CD8-positive, alpha-beta memory T cell (primary cell): ENCODE data around the gene OR7A5. TPM values are rescaled to one million over a fixed set of nuclear protein-coding genes. Genes with fewer than 3 reads are reported as not detected.

Source experiments
- CTCF ChIA-PET: fragments of 350-600 bp; sonication (Branson Sonifier 250); formaldehyde crosslinking; loops from one replicate; lab custom pipeline; 2021; ENCODE audit warnings: antibody characterized with exemption; lab: Charles Lee
- POLR2A ChIA-PET: fragments of 350-600 bp; sonication (Branson Sonifier 250); formaldehyde crosslinking; loops from one replicate; lab custom pipeline; 2021; ENCODE audit warnings: antibody characterized with exemption; lab: Charles Lee
- DNase-seq, 5 donors: peaks; one replicate each; pipeline versions ENCODE4 v3.0.0 to v3.0.0-alpha.2; 2020 to 2022; ENCODE audit warnings: mixed read lengths in 1 of 5
- H3K27ac ChIP-seq: one replicate; pipeline ENCODE4 v1.7.0; 2013; ENCODE audit warnings: low read depth, mild to moderate bottlenecking, low read length, moderate library complexity
- H3K27me3 ChIP-seq: 2 replicates; pipeline ENCODE4 v1.7.0; 2013; ENCODE audit warnings: low read length, mild to moderate bottlenecking; ENCODE audit not compliant: insufficient read depth, poor library complexity, severe bottlenecking
- H3K36me3 ChIP-seq: 2 replicates; pipeline ENCODE4 v1.7.0; 2013; ENCODE audit warnings: mild to moderate bottlenecking, low read length, moderate library complexity; ENCODE audit not compliant: insufficient read depth
- H3K4me1 ChIP-seq: 2 replicates; pipeline ENCODE4 v1.7.0; 2013; ENCODE audit warnings: mild to moderate bottlenecking, low read length, moderate library complexity; ENCODE audit not compliant: insufficient read depth
- H3K4me3 ChIP-seq: 2 replicates; pipeline ENCODE4 v1.7.0; 2013; ENCODE audit warnings: mild to moderate bottlenecking, low read length
- H3K9me3 ChIP-seq: 2 replicates; pipeline ENCODE4 v1.7.0; 2013; ENCODE audit warnings: mild to moderate bottlenecking, low read length
- H3K27ac Mint-ChIP-seq, 8 donors: one replicate each; pipeline ENCODE4 v1.8.0; 2020 to 2021; ENCODE audit warnings: mixed read lengths in 8 of 8, mild to moderate bottlenecking in 6 of 8, inconsistent platforms in 3 of 8, moderate library complexity in 3 of 8
- H3K27me3 Mint-ChIP-seq, 2 donors: one replicate each; pipeline ENCODE4 v1.8.0; 2020 to 2021; ENCODE audit warnings: mixed read lengths in 2 of 2, mild to moderate bottlenecking in 1 of 2, moderate library complexity in 1 of 2
- H3K36me3 Mint-ChIP-seq, 3 donors: one replicate each; pipeline ENCODE4 v1.8.0; 2020 to 2021; ENCODE audit warnings: mixed read lengths in 3 of 3, inconsistent platforms in 1 of 3, mild to moderate bottlenecking in 1 of 3
- H3K4me1 Mint-ChIP-seq, 3 donors: one replicate each; pipeline ENCODE4 v1.8.0; 2020 to 2021; ENCODE audit warnings: mixed read lengths in 3 of 3, inconsistent platforms in 1 of 3, mild to moderate bottlenecking in 1 of 3
- H3K4me3 Mint-ChIP-seq, 7 donors: one replicate each; pipeline ENCODE4 v1.8.0; 2020 to 2021; ENCODE audit warnings: mixed read lengths in 7 of 7, mild to moderate bottlenecking in 6 of 7, moderate library complexity in 4 of 7, inconsistent platforms in 2 of 7
- H3K9me3 Mint-ChIP-seq, 5 donors: one replicate each; pipeline ENCODE4 v1.8.0; 2020 to 2022; ENCODE audit warnings: mixed read lengths in 5 of 5, mild to moderate bottlenecking in 3 of 5, moderate library complexity in 2 of 5, inconsistent platforms in 1 of 5
- polyA plus RNA-seq: library from polyadenylated mRNA; unstranded; fragments of 300-500 nt; fragmentation: Illumina TruSeq; gene quantifications from one replicate; pipeline ENCODE4 v1.2.3, GENCODE V29; 2021
- total RNA-seq, 2 experiments: library from RNA; stranded (reverse); gene quantifications; one replicate each; pipeline ENCODE4 v1.2.3, GENCODE V29; 2021

OR7A5 gene
- total RNA-seq (not detected), polyA plus RNA-seq (not detected)

DNA sequence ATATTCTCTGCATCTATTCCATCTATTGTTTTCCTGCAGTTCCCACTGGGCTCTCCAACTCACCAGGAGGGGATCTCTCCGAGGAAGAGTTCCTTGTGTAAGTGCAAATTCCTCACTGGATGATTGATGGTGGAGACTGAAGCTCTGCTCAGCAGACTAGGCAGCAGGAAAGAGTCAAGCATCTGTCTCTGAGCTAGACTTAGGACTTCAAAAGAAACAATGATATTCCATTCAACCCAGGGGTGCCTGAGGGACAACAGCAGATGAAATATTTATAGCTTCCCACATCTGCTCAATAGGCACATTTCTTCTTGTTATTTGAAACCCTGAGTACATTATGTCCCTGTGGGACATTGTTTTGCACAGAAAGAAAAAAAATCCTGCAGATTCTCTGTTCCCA is at the start of gene OR7A5, which contains the start of gene OR7C1:
Gene OR7A5 (minus strand): TSS at position 175 of the 400 bp plus-strand sequence. CDS start 6,944 bp downstream, outside the sequence.
Gene OR7C1 (minus strand): TSS at position 175 of the 400 bp plus-strand sequence. CDS start 35,049 bp downstream, outside the sequence.
- H3K27ac Mint-ChIP-seq, result peak within 1 kb of the TSS in 1 of 8 donors; percentile 12
- no peaks in the 10 kb centered on the region for H3K4me1 Mint-ChIP-seq
- no peaks in the 10 kb centered on the region for H3K36me3 ChIP-seq
- H3K27me3 Mint-ChIP-seq, result peaks cover 15 to 19% of the 10 kb centered on the region in 2 donors
- H3K9me3 Mint-ChIP-seq, result no peaks in the 10 kb centered on the region
- no peaks in the 10 kb centered on the region for H3K9me3 ChIP-seq
- no peaks in the 10 kb centered on the region for H3K36me3 Mint-ChIP-seq
- H3K4me3 Mint-ChIP-seq, result peak within 1 kb of the TSS in 1 of 7 donors; percentile 70
- DNase-seq, result no peak
- H3K27me3 ChIP-seq, result no peaks in the 10 kb centered on the region
- CTCF ChIA-PET, result no interaction called here
- H3K4me1 ChIP-seq, result no peaks in the 10 kb centered on the region
- POLR2A ChIA-PET, result no interaction called here
- H3K4me3 ChIP-seq, result no peak within 1 kb of the TSS
- no peak within 1 kb of the TSS for H3K27ac ChIP-seq

DNA sequence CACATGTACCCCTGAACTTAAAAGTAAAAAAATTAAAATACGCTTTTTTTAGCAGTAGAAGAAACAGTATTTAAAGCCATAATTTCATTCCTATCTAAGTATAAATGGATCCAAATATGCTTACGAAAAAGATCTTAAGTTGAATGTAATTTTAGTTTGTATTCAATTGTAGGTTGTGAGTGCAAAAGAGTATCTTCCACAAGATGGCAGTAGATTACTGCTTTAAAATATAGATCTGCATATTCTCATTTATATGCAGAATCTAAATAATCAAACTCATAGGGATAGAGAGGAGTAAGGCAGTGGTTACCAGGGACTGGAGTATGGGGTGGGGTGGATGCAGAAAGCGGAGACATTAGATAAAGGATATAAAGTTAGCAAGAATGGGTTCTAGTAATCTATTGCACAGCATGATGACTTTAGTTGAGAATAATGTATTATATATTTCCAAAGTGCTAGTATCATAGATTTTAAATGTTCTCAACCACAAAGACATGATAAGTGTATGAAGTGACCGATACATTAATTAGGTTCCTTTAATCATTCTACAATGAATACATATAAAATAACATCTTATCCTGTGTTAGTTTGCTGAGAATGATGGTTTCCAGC is 36.7 kb upstream of the OR7A5 start:
- H3K27me3 ChIP-seq, result no peaks in the 10 kb centered on the region
- no peak overlapping the region for H3K4me3 ChIP-seq
- no peaks in the 10 kb centered on the region for H3K36me3 ChIP-seq
- Mint-ChIP-seq H3K9me3 (peaks cover 0 to 3% (median 2%) of the 10 kb centered on the region in 5 donors), H3K4me3 (no peak overlapping the region), H3K27ac (no peak overlapping the region), H3K27me3 (peaks cover 13 to 56% of the 10 kb centered on the region in 2 donors), H3K4me1 (no peaks in the 10 kb centered on the region), H3K36me3 (no peaks in the 10 kb centered on the region)
- POLR2A ChIA-PET, result no interaction called here
- H3K27ac ChIP-seq, result no peak overlapping the region
- no peak for DNase-seq
- H3K9me3 ChIP-seq, result no peaks in the 10 kb centered on the region
- no peaks in the 10 kb centered on the region for H3K4me1 ChIP-seq
- CTCF ChIA-PET, result no interaction called here

DNA sequence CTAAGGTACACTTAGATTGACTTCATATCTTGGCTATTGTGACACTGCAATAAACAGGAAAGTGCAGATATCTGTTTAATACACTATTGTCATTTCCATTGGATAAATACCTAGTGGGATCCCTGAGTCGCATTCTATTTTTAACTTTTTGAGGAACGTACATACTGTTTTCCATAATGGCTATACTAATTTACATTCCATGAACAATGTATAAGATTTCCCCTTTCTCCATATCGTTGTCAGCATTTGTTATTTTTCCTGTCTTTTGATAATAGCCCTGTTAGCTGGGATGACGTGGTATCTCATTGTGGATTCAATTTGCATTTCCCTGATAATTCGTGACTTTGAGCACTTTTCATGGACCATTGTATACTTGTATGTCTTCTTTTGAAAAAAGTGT is 33.5 kb upstream of the OR7A5 start:
- no peaks in the 10 kb centered on the region for H3K9me3 ChIP-seq
- H3K27ac Mint-ChIP-seq, result peak overlapping the region in 1 of 8 donors; percentile 74
- no peak overlapping the region for H3K27ac ChIP-seq
- no peak overlapping the region for H3K4me3 ChIP-seq
- no peak for DNase-seq
- POLR2A ChIA-PET, result no interaction called here
- no peaks in the 10 kb centered on the region for H3K4me1 Mint-ChIP-seq
- no peaks in the 10 kb centered on the region for H3K4me1 ChIP-seq
- peaks cover 0 to 3% (median 2%) of the 10 kb centered on the region in 5 donors for H3K9me3 Mint-ChIP-seq
- H3K4me3 Mint-ChIP-seq, result no peak overlapping the region
- H3K36me3 Mint-ChIP-seq, result no peaks in the 10 kb centered on the region
- H3K27me3 ChIP-seq, result no peaks in the 10 kb centered on the region
- H3K27me3 Mint-ChIP-seq, result peaks cover 9 to 56% of the 10 kb centered on the region in 2 donors
- H3K36me3 ChIP-seq, result no peaks in the 10 kb centered on the region
- CTCF ChIA-PET, result no interaction called here

DNA sequence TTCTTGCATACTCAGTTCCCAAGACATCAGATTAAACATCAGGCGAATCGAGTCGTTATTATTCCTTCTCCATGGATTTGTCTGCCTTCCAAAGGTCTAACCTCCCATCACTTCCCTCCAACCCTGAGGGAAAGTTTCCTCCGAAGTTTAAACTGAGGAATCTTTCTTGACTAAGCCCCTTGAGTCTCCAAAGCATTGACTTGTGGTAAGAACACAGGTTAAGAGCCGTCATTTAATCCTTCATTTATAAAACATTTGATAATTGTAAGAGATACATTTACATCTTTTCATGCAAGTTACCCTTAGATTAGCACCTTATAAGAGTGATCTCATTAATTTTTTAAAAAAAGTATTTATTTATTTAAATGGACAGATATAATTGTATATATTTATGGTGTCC is 13.8 kb upstream of the OR7A5 start, which contains the start of gene OR7A10:
Gene OR7A10 (minus strand): TSS at position 101 of the 400 bp plus-strand sequence. CDS start 7,045 bp downstream, outside the sequence.
- peak within 1 kb of the TSS in 1 of 8 donors; percentile 55 for H3K27ac Mint-ChIP-seq
- H3K9me3 Mint-ChIP-seq, result peaks cover 0 to 3% (median 0%) of the 10 kb centered on the region in 5 donors
- no peaks in the 10 kb centered on the region for H3K36me3 Mint-ChIP-seq
- Histone ChIP-seq H3K4me1 (no peaks in the 10 kb centered on the region), H3K4me3 (no peak within 1 kb of the TSS), H3K9me3 (no peaks in the 10 kb centered on the region), H3K27me3 (no peaks in the 10 kb centered on the region), H3K36me3 (no peaks in the 10 kb centered on the region), H3K27ac (no peak within 1 kb of the TSS)
- peaks cover 4 to 36% of the 10 kb centered on the region in 2 donors for H3K27me3 Mint-ChIP-seq
- ChIA-PET CTCF (no interaction called here), POLR2A (no interaction called here)
- no peaks in the 10 kb centered on the region for H3K4me1 Mint-ChIP-seq
- no peak within 1 kb of the TSS for H3K4me3 Mint-ChIP-seq
- DNase-seq, result no peak

DNA sequence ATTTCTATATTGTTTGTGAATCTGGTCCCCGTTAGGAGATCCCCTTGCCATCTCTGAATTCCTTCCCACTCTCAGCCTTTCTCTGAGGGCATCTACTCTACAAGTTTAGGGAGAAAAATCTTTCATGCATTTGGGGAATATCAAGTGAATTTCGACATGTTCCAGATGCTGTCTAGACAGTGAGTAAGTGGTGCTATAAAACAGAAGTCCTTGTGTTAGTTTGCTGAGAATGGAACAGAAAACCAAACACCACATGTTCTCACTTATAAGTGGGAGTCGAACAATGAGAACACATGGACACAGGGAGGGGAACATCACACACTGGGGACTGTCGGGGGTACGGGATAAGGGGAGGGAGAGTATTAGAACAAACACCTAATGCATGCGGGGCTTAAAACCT is 8.6 kb upstream of the OR7A5 start:
- Mint-ChIP-seq H3K36me3 (no peaks in the 10 kb centered on the region), H3K4me3 (no peak overlapping the region), H3K9me3 (peaks cover 0 to 4% (median 0%) of the 10 kb centered on the region in 5 donors), H3K27ac (no peak overlapping the region), H3K4me1 (no peaks in the 10 kb centered on the region), H3K27me3 (peaks cover 21 to 40% of the 10 kb centered on the region in 2 donors)
- H3K36me3 ChIP-seq, result no peaks in the 10 kb centered on the region
- H3K27ac ChIP-seq, result no peak overlapping the region
- DNase-seq, result no peak
- ChIA-PET POLR2A (no interaction called here), CTCF (no interaction called here)
- H3K9me3 ChIP-seq, result no peaks in the 10 kb centered on the region
- H3K4me1 ChIP-seq, result no peaks in the 10 kb centered on the region
- no peaks in the 10 kb centered on the region for H3K27me3 ChIP-seq
- H3K4me3 ChIP-seq, result no peak overlapping the region

DNA sequence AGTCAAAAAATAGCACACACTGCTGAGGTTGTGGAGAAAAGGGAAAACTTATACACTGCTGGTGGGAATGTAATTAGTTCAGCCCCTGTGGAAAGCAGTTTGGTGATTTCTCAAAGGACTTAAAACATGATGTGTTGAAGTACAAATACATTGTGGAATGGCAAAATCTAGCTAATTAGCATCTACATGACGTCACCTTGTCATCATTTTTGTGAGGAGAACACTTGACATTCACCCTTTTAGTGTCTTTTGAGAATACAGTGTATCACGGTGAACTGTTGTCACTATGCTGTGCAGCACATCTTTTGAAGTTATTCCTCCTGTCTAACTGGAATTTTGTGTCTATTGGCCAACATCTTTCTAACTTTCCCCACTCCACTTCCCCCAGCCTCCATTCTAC is 8.2 kb upstream of the OR7A5 start:
- Mint-ChIP-seq H3K27me3 (peaks cover 22 to 40% of the 10 kb centered on the region in 2 donors), H3K9me3 (peaks cover 0 to 4% (median 0%) of the 10 kb centered on the region in 5 donors), H3K4me3 (no peak overlapping the region), H3K27ac (no peak overlapping the region), H3K36me3 (no peaks in the 10 kb centered on the region), H3K4me1 (no peaks in the 10 kb centered on the region)
- POLR2A ChIA-PET, result no interaction called here
- H3K4me3 ChIP-seq, result no peak overlapping the region
- CTCF ChIA-PET, result no interaction called here
- no peaks in the 10 kb centered on the region for H3K9me3 ChIP-seq
- no peaks in the 10 kb centered on the region for H3K4me1 ChIP-seq
- no peak for DNase-seq
- no peak overlapping the region for H3K27ac ChIP-seq
- H3K27me3 ChIP-seq, result no peaks in the 10 kb centered on the region
- no peaks in the 10 kb centered on the region for H3K36me3 ChIP-seq

DNA sequence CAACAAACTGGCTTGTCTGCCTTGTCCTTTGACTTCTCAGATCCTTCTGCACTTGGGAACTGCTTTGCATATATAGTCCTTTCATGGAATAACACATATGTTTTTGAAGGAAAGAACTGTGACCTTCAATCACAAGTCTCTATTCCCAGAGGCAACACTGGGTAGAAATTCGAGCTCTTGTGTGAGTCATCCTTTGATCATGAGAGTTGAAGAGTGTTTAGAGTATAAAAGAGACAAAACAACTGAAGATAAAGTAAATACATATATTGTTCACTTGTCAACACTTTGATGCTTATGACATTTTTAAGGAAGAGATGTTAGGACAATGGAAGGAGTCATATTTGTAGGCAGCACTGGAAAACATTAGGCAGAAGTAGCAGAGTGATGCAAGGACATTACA is 5.2 kb upstream of the OR7A5 start:
- Histone ChIP-seq H3K27ac (no peak overlapping the region), H3K4me3 (no peak overlapping the region), H3K4me1 (no peaks in the 10 kb centered on the region), H3K27me3 (no peaks in the 10 kb centered on the region), H3K36me3 (no peaks in the 10 kb centered on the region), H3K9me3 (no peaks in the 10 kb centered on the region)
- Mint-ChIP-seq H3K36me3 (no peaks in the 10 kb centered on the region), H3K9me3 (peaks cover 0 to 4% (median 0%) of the 10 kb centered on the region in 5 donors), H3K4me3 (no peak overlapping the region), H3K27me3 (peaks cover 31 to 32% of the 10 kb centered on the region in 2 donors), H3K4me1 (no peaks in the 10 kb centered on the region), H3K27ac (no peak overlapping the region)
- ChIA-PET POLR2A (no interaction called here), CTCF (no interaction called here)
- DNase-seq, result no peak

DNA sequence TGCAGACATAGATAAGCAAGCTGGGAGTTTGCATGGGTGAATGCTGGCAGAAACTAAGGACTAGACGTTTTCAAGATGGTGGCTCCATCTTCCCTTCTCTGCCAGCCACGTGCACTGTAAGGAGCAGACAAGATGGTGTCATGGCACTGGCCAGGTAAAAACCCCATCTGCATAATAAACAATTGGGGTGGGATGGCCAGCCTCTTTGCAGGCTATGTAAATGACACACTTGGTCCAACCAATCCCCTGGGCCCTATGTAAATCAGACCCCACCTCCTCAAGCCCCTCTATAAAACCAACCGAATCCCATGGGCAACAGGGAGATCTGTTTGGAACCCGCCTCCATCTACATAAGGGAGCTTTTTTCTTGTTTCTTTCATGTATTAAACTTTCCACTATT is 2.4 kb upstream of the OR7A5 start:
- H3K36me3 Mint-ChIP-seq, result no peaks in the 10 kb centered on the region
- Histone ChIP-seq H3K9me3 (no peaks in the 10 kb centered on the region), H3K27me3 (no peaks in the 10 kb centered on the region), H3K36me3 (no peaks in the 10 kb centered on the region), H3K4me1 (no peaks in the 10 kb centered on the region), H3K27ac (no peak overlapping the region), H3K4me3 (no peak overlapping the region)
- POLR2A ChIA-PET, result no interaction called here
- no peak overlapping the region for H3K27ac Mint-ChIP-seq
- H3K4me1 Mint-ChIP-seq, result no peaks in the 10 kb centered on the region
- no peaks in the 10 kb centered on the region for H3K9me3 Mint-ChIP-seq
- CTCF ChIA-PET, result no interaction called here
- H3K4me3 Mint-ChIP-seq, result no peak overlapping the region
- peaks cover 19 to 24% of the 10 kb centered on the region in 2 donors for H3K27me3 Mint-ChIP-seq
- DNase-seq, result no peak
